ENCODE data around the gene MYH14.

MYH14 gene

DNA sequence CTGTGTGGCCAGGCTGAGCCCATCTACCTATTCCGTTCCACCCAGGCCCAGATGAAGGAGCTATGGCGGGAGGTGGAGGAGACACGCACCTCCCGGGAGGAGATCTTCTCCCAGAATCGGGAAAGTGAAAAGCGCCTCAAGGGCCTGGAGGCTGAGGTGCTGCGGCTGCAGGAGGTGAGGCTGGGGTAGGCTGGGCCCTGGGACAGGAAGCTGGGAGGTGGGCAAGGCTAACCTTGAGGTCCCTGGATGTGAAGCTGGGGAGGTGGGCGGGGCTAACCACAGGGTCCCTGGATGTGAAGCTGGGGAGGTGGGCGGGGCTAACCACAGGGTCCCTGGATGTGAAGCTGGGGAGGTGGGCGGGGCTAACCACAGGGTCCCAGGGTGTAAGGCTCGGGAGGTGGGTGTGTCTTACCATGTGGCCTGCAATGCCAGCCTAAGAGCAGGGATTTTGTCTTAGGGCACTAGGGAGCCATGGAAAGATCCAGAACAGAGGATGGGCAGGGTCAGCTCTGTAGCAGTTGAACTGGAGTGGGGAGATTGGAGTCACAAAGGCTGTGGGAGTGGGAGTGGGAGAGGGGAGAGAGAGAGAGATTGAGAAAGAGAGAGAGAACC lies 88.9 kb downstream of the MYH14 start:
- no peak for DNase-seq (ENCODE audit: low spot score)

DNA sequence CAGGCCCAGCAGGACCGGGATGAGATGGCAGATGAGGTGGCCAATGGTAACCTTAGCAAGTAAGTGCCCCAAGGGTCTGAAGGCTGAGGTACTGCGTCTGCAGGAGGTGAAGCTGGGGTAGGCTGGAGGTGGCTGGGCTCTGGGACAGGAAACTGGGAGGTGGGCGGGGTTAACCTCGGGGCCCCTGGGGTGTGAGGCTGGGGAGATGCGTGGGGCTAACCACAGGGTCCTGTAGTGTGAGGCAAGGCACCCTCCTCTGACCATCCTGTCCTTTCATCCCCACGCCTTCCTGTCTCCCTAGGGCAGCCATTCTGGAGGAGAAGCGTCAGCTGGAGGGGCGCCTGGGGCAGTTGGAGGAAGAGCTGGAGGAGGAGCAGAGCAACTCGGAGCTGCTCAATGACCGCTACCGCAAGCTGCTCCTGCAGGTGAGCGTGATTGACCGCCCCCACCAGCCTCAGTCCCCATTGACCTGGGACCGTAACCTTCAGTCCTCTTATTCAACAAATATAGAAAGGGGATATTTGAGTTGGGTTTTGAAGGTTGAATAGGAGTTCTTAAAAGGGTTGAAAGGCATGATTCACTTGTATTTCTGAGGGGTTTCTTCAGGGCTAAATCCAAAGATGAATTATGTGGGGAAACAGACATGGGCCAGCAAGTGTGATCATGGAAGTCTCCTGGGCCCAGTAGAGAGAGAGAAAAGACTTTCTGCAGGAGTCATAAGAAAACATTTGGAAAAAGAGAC lies 90.0 kb downstream of the MYH14 start:
- no peak for DNase-seq (ENCODE audit: low spot score)

DNA sequence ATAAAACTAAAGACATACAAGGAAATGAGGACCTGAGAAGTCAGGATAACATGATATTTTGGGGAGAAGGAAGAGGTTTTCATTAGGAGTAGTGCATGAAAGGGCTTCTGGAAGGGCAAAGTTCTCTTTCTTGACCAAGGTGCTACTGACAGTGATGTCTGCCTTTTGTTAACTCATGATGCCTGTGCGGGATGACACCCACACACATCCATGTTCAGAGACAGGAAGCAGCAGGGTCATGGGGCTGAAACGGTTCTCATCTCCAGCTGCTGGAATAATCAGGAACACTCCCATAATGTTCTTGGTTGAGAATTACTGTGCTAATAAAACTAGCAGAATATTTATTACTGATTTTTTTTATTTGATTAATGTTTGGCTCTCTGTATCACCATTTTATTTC lies 96.6 kb downstream of the MYH14 start:
- peak; percentile 6 for DNase-seq (ENCODE audit: low spot score)

DNA sequence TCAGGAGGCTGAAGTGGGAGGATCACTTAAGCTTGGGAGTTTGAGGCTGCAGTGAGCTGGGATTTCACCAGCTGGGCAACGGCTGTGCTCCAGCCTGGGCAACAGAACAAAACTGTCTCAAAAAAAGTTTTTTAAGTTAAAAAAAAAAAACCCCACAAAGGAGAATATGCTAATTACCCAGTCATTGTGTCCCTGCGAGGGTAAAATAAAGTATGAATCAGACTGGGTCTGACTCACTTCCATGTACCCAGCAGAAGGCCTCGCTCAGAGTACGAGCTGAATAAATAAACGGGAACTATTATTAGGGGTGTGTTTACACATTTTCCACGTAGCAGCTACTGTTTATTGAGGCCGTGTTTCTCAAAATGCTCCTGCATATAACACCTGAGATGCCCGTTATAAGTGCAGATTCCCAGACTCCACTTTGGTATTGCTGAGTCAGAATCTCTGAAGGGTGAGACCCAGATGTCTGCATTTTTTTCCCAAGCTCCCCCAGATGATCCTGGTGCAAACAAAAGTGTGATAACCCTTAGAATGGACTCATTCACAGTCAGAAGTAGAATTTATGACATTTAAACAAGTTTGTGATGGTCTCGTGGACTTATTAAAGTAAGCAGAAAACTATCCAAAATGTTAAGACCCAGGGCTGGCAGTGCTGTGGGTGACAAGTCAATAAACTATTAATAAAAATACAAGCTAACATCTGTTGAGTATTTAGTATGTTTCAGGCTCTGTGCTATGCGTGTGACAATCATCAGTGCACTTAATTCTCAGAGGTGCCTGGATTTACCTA lies 97.6 kb downstream of the MYH14 start:
- peak; percentile 76 for DNase-seq (ENCODE audit: low spot score)

DNA sequence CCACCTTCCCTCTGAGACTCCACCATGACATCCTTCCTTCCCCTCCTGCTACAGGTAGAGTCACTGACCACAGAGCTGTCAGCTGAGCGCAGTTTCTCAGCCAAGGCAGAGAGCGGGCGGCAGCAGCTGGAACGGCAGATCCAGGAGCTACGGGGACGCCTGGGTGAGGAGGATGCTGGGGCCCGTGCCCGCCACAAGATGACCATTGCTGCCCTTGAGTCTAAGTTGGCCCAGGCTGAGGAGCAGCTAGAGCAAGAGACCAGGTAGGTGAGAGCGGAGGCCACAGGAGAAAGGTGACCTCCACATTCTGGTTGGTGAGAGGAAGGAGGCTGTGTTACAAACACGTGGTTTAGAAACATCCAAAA lies 98.2 kb downstream of the MYH14 start:
- DNase-seq (ENCODE audit: low spot score): no peak

DNA sequence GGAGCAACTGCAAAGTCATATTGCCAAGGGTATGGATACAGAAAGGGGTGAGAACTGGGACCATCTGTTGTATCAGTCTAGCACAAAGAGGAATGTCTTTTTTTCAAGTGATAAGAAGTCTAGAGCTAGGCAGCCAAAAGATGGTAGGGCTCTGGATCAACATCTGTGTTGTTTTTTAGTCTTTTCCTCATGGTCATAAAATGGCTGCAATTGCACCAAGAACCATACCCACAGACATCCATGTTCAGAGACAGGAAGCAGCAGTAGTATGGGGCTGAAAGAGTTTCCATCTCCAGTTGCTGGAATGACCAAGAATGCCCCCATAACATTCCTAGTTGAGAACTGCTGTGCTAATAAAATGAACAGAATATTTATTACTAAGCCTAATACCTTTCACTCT lies 100.1 kb downstream of the MYH14 start:
- no peak for DNase-seq (ENCODE audit: low spot score)

DNA sequence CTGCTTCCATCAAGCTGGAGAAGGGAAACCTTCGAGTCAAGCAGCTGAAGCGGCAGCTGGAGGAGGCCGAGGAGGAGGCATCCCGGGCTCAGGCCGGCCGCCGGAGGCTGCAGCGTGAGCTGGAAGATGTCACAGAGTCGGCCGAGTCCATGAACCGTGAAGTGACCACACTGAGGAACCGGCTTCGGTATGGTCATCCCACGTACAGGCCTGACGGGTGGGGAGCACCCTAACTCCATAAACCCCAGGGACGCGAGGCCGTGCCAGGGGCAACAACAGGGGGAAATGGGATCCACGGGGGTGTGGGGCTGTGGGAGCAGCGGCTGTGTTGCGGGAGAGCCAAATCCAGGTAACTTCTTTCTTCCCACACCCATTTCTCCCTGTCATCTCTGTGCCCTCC lies 105.6 kb downstream of the MYH14 start:
- no peak for DNase-seq (ENCODE audit: low spot score)

DNA sequence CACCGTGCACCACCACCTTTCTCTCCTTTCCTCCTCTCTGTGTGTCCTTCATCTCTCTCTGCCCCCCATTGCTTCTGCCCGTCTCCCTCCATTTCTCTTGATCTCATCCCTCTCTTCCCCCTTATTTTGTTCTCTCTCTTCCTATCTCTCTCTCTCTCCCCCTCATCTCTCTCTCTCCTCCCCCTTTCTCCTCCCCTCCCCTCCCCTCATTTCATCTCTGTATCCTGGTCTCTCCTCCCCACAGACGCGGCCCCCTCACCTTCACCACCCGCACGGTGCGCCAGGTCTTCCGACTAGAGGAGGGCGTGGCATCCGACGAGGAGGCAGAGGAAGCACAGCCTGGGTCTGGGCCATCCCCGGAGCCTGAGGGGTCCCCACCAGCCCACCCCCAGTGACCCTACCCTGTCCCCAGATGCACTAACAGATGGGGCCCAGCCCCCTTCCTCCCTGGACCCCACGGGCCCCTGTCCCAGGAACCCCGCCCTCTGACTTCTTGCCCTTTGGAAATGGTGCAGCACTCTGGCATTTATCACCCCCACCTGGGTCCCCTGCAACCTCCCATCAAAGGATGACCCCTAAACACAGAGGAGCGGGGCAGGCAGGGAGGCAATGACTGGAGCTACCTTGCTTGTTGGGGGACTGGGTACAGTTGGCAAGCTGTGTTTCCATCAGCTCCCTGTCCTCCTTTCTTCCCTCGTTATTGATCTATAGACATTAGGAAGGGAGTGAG lies 106.1 kb downstream of the MYH14 start:
- DNase-seq (ENCODE audit: low spot score): no peak

DNA sequence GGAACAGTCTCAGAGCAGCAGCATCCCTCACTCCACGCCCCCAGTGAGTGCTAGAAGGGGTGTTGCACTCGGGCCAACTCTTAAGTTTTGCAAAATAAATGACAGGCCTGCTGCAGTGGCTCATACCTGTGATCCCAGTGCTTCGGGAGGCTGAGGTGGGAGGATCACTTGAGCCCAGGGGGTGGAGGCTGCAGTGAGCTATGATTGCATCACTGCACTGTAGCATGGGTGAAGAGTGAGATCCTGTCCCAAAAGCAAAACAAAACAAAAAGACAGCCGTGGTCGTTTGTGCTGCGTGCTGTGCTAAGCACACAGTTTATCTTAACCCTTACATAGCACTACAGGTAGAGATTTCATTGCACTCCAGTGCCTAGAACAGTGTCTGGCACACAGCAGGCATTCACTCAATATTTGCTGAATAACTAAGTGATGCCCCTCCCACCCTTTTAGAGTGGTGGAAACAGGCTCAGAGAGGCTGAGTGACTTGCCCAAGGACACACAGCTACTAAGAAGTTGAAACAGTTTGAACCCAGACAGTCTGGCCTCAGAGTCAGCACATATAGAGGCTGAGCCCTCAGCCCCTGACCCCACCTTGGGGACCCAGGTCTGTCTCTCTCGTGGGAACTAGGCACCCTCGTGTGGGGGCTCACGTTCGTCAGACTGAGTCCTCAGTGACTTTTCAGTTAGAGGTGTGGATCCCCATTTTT lies 107.5 kb downstream of the MYH14 start:
- DNase-seq (ENCODE audit: low spot score): no peak

DNA sequence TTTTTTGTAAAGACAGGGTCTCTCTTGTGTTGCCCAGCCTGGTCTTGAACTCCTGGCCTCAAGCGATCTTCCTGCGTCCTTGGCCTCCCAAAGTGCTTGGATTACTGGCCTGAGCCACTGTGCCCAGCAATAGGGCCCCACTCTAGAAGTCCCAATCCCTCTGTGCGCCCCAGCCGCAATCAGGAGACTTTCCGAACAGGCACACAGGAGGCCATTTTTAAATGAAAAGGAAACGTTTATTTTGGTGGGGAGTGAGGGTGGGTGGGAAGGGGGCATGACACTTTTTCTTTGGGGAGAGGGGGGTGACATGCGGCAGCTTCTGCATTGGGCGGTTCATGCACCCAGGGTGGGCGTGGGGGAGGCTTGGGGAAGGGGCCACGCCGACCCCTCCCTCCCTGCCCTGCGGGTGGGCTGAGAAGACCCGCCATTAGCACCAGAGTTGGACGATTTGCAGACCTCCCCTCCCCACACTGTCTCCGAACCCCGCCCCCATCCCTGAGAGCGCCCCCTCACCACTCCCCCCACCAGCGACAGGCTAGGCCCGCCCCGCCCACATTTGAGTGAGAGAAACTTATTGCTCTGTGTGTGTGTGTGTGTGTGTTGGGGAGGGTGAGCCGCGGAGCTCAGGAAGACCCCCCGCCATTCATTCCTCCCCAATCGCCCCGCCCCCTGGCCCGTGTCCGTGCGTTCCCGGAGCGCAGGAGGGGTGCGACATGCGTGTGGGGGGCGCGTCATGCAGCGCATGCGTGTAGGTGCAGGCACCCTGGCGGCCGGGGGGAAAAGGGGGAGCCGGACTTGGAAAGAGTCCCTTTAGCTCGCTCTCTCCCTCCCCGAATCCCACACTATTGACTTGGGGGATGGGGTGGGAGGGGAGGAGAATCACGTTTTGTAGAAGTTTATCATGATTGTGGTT lies 108.6 kb downstream of the MYH14 start:
- no peak for DNase-seq (ENCODE audit: low spot score)

DNA sequence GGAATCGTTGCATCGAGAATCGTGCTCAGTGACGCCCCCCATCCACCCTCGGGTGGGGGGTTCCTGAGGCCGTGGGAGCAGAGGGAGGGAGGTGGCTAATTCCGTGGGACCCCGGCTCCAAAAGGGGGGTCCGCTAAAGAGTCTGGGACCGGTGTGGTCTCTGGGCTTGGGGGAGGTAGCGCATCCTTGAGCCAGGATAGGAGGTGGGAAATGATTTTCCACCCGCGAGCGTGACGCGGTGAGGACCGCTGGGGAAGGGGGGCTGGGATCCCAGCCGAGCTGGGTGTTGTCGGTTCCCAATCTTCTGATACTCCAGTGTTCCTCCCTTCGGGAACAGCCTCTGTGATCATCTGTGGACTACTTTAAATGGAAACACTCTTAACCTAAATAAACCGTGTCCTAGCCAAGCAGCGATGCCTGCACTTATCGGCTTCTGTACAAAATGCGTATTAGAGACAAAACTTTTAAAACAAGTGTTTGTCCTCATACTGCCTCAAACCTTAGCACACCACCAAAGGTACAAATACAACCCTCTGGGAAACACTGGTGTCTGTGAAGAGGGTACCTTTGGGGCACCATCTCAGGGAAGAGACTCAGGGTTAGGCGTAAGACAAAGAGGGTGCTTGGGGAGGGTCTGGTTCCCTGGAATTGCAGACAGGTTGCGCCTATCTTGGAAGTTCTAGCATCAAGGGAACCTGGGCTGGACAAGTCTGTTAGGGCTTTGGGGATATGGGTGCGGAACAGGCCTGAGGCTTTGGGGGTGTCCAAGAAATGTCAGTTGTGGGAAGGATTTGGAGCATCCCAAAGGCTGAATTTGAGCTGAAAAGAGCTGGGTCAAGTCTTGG lies 109.8 kb downstream of the MYH14 start:
- DNase-seq (ENCODE audit: low spot score): no peak

DNA sequence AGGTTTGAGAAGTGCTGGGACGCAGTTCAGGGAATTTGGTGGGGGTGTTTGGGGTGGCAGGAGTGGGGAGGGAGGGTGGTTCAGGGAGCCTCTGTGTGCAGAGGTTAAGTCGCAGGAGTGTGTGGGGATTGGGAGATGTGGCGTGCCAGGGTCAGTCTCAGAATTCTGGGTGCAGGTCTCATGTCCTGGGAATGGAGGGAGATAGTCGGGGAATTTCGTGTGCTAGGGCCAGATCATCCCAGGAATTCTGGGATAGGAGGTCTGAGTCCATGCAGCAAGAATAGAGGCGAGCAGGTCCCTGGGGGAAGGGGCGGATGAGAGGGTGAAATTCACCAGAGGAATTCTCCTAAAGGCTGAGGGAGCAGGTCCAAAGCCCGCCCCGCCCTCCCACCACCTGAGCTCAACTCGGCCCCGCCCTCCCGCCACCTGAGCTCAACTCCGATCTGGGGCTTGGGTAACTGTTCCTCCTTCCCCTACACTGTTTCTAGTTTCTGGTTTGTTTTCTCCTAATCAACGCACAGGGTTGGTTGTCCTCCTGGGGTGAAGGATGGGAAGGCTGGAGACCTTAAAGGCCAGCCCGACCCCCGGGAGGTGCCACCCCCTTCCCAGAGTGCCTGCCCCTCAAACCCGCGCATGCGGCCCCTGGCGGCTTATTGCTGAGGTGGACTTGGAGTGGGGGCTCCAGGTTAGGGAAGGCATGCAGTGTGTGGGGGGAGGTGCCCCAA lies 110.6 kb downstream of the MYH14 start:
- DNase-seq (ENCODE audit: low spot score): no peak

DNA sequence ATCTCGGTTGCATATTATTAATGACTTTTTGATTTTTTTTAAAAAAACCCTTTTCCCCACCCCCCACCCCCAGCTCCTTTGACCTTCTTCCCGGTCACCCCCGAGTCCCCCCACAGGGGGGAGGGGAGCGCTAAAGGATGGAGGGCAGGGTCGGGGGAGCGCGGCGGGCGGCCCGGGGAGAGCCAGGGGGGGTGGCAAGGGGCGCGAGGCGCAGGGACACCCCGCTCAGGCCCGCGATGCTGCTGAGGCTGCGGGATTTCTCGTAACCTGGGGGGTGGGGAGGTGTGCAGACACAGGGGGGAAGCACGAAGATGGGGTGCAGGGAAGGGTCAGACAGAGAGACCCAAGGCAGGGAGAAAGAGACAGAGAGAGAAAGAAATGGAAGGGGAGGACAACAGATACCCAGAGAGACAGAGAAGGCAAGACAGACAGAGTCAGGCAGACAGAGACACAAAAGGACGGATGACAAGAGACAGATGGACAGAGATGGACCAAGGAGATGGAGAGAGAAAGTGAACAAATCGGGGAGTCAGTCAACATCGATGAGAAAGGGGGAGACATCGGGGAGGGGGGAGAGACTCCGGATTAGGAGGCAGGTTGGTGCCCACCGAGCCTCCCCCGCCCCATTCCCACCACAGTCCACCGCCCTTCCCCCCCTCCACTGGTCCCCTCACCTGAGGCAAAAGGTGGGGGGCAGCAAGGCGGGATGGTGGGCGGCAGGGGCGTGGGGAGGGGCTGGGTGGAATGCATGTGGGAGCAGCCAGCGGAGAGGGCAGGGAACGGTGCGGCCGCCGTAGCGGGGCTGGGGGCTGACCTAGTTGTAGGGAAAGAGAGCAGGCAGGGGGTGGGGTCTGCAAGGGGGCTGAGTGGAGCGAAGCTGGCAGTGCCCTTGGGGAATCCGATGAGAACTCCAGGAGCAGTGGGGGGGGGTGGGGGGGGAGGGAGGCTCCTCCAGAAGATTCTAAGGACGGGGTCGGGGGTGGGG lies 111.6 kb downstream of the MYH14 start:
- no peak for DNase-seq (ENCODE audit: low spot score)

DNA sequence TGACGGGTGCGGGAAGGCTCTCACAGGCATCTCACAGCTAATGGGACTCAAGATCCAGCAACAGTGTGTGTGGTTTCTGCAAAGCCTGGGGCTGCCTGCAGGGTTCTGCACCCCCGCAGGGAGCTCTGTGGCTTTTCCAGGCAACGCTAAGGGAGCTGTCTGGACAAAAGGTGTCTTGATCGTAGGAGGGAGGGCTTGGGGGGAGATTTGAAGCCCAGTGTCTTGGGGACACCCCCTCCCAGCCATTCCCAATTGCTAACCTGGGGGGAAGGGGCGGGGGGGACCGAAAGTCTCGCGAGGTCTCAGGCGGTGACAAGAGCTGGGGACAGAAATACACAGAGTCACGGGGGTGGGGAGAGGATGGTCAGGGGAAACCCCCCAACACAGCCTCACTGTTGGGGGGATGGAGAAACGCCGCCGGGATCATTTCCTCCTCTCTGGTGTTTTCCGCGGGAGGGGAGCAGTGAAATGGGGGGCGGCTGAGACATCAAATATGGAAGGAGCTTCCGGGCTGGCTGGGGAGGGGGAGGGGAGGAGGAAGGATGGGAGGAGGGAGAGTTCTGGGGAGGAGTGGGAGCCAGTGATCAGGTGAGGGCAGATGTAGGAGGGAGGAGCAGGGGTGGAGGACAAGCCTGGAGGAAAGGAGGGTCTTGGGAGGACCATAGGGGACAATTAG lies 112.5 kb downstream of the MYH14 start:
- DNase-seq (ENCODE audit: low spot score): no peak

DNA sequence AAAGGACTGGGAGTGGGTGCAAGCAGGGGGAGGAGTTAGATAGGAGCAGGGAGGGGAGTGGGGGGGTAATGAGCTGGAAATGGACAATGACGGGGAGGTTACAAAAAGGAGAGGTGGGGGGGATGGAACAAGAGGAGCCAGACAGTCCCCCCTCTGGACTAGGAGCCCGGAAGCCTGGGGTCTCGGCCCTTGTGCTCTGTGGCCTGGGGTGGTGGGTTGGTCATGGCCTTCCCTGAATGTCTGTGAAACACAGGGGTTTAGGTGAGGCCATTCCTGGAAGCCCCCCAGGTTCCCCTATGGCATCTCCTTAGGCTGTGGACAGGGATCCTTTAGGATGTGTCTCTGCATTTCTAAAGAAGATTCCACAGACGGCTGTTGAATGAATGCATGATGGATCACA lies 113.7 kb downstream of the MYH14 start:
- no peak for DNase-seq (ENCODE audit: low spot score)

DNA sequence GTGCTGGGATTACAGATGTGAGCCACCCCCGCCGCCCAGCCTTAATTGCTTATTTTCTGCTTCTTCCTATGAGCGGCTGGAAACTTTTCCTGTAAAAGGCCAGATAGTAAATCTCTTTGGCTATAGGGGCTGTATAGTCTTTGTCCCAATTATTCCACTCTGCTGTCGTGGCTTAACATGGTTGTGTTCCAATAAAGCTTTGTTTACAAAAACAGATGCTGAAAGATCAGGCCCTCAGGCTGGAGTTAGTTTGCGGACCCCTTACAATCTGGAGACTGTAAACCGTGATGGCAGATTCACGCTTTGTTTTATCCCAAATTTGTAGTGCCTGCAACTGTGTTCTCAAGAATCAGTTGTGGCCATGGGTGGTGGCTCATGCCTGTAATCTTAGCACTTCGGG lies 115.0 kb downstream of the MYH14 start:
- no peak for DNase-seq (ENCODE audit: low spot score)

DNA sequence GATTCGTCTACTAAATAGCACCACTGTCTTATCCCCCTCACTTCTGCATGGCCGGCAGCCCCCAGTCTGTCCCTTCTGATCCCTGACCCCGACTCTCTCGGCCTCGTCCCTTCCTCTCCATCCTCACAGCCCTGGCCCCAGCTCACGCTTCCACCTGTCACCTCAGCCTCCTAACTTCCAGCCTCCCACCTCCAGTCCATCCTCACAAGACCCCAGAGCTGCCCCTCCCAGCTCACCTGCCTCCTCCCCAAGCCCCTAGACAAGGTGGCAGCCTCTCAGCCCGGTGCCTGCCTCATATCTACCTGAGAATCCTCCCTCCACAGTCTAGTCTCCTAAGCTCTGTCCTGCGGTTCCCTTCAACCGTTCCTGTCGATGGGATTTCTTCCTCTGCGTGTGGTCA lies 115.7 kb downstream of the MYH14 start:
- no peak for DNase-seq (ENCODE audit: low spot score)
